HepG2 (cell line): ENCODE data around the gene MICOS13. TPM values are rescaled to one million over a fixed set of nuclear protein-coding genes. Genes with fewer than 3 reads are reported as not detected.

Experiments used
- CBX2 ChIP-seq, 2 experiments: fragments of 200-600 bp in 1 of 2; sonication (generic); formaldehyde crosslinking in 1 of 2; IDR thresholded peaks; 2 replicates each; pipeline versions ENCODE4 v1.7.0 to v1.8.1; 2018 to 2022; ENCODE audit warnings: low read depth in 2 of 2, low read length in 1 of 2, mild to moderate bottlenecking in 1 of 2, missing genetic modification reagents in 1 of 2
- ETV5 ChIP-seq: IDR thresholded peaks from 2 replicates; pipeline ENCODE4 v1.6.1; 2018; ENCODE audit warnings: missing biosample characterization, missing genetic modification reagents, inconsistent platforms, borderline replicate concordance
- HNRNPK ChIP-seq: fragments of 200-400 bp; formaldehyde crosslinking; IDR thresholded peaks from 2 replicates; pipeline ENCODE4 v1.6.1; 2018; ENCODE audit warnings: low read length, low read depth, moderate library complexity, mild to moderate bottlenecking; ENCODE audit not compliant: poor library complexity, severe bottlenecking
- IKZF4 ChIP-seq: sonication (generic); formaldehyde crosslinking; IDR thresholded peaks from 2 replicates; pipeline ENCODE4 v1.5.1; 2020; ENCODE audit warnings: borderline replicate concordance, mild to moderate bottlenecking, low read depth, missing genetic modification reagents; ENCODE audit errors: not compliant biosample characterization
- MIER2 ChIP-seq: IDR thresholded peaks from 2 replicates; pipeline ENCODE4 v1.6.1; 2016; ENCODE audit warnings: missing biosample characterization, missing genetic modification reagents
- MTA3 ChIP-seq: sonication (generic); formaldehyde crosslinking; IDR thresholded peaks from 2 replicates; pipeline ENCODE4 v1.4.0; 2020; ENCODE audit warnings: missing genetic modification reagents
- MTF1 ChIP-seq: sonication (generic); formaldehyde crosslinking; IDR thresholded peaks from 2 replicates; pipeline ENCODE4 v1.5.0; 2020; ENCODE audit warnings: missing genetic modification reagents
- MYNN ChIP-seq: sonication (generic); formaldehyde crosslinking; IDR thresholded peaks from 2 replicates; pipeline ENCODE4 v1.4.0; 2020; ENCODE audit warnings: mild to moderate bottlenecking, low read depth, missing genetic modification reagents
- NFE2 ChIP-seq: sonication (generic); formaldehyde crosslinking; IDR thresholded peaks from 2 replicates; pipeline ENCODE4 v1.4.0; 2020; ENCODE audit warnings: missing genetic modification reagents
- PTBP1 ChIP-seq: fragments of 200-400 bp; formaldehyde crosslinking; IDR thresholded peaks from 2 replicates; pipeline ENCODE4 v1.6.1; 2018; ENCODE audit warnings: low read length, low read depth; ENCODE audit not compliant: poor library complexity, severe bottlenecking
- REPIN1 ChIP-seq: sonication (generic); formaldehyde crosslinking; IDR thresholded peaks from 2 replicates; pipeline ENCODE4 v1.8.0; 2022; ENCODE audit warnings: missing genetic modification reagents, low read depth, mild to moderate bottlenecking, borderline replicate concordance
- SKIL ChIP-seq: sonication (generic); formaldehyde crosslinking; IDR thresholded peaks from 2 replicates; pipeline ENCODE4 v1.8.0; 2022; ENCODE audit warnings: missing genetic modification reagents, mild to moderate bottlenecking, moderate library complexity, borderline replicate concordance
- SUZ12 ChIP-seq: fragments of 150-350 bp; IDR thresholded peaks from 2 replicates; pipeline ENCODE4 v1.6.1; 2014; ENCODE audit warnings: low read depth, low read length
- THAP7 ChIP-seq: sonication (generic); formaldehyde crosslinking; IDR thresholded peaks from 2 replicates; pipeline ENCODE4 v1.8.1; 2023; ENCODE audit warnings: mild to moderate bottlenecking, missing genetic modification reagents
- THAP9 ChIP-seq: sonication (generic); formaldehyde crosslinking; IDR thresholded peaks from 2 replicates; pipeline ENCODE4; 2020; ENCODE audit warnings: missing genetic modification reagents, mild to moderate bottlenecking, borderline replicate concordance
- ZNF207 ChIP-seq: fragments of 450-650 bp; IDR thresholded peaks from 2 replicates; pipeline ENCODE4 v1.6.1; 2016; ENCODE audit warnings: antibody characterized with exemption, borderline replicate concordance
- ZNF34 ChIP-seq: sonication (generic); formaldehyde crosslinking; IDR thresholded peaks from 2 replicates; pipeline ENCODE4 v1.4.0; 2020; ENCODE audit warnings: mild to moderate bottlenecking, missing genetic modification reagents, borderline replicate concordance
- ZNF441 ChIP-seq: sonication (generic); formaldehyde crosslinking; IDR thresholded peaks from 2 replicates; pipeline ENCODE4 v1.7.0; 2021; ENCODE audit warnings: missing genetic modification reagents, borderline replicate concordance
- ZNF543 ChIP-seq: sonication (generic); formaldehyde crosslinking; IDR thresholded peaks from 2 replicates; pipeline ENCODE4 v1.4.0; 2020; ENCODE audit warnings: mild to moderate bottlenecking, missing genetic modification reagents
- ZNF607 ChIP-seq: sonication (generic); formaldehyde crosslinking; IDR thresholded peaks from 2 replicates; pipeline ENCODE4 v1.5.1; 2020; ENCODE audit warnings: missing genetic modification reagents, mild to moderate bottlenecking, borderline replicate concordance
- ZNF704 ChIP-seq: sonication (generic); formaldehyde crosslinking; IDR thresholded peaks from 2 replicates; pipeline ENCODE4 v1.8.1; 2023; ENCODE audit warnings: mild to moderate bottlenecking, inconsistent platforms, moderate library complexity, missing genetic modification reagents, borderline replicate concordance
- polyA plus RNA-seq, 8 experiments: library from polyadenylated mRNA; depleted of rRNA in 3 of 8; stranded (reverse) in 7 of 8; unstranded in 1 of 8; fragments of >200 nt; fragmentation: Illumina TruSeq in 4 of 8; extraction: Trizol in 4 of 8; gene quantifications; 2 replicates each; pipeline versions ENCODE4 v1.2.1 to v1.2.3, GENCODE V29; 2011 to 2016; ENCODE audit warnings: low read depth in 4 of 8, missing spikeins in 1 of 8, mixed read lengths in 1 of 8; ENCODE audit not compliant: insufficient read depth in 1 of 8
- total RNA-seq, 5 experiments: library from RNA; depleted of rRNA; stranded (reverse); fragments of >200 nt; fragmentation: Illumina TruSeq; extraction: Trizol; gene quantifications; 2 replicates each; pipeline ENCODE4 v1.2.3, GENCODE V29; 2016; ENCODE audit warnings: low read depth in 1 of 5

The MICOS13 gene
- total and polyA plus RNA-seq, 2 of the 13 experiments (the other 11 are each of a cell fraction or from before 2014, with no cell fraction given): 28.8 to 35.4 TPM

GRCh38 chr19:5690125-5690954, 10.0 kb upstream of the MICOS13 start, which contains the start of gene RPL36 (continued):
- TF ChIP-seq SKIL (CRISPR knock-in tag) (peak; percentile 28; the same call in 1 of the 2 replicates), IKZF4 (peak; percentile 61), THAP9 (CRISPR knock-in tag) (peak; percentile 100), REPIN1 (CRISPR knock-in tag) (peak; percentile 60; the same call in 1 of the 2 replicates), ZNF441 (CRISPR knock-in tag) (no peak), ZNF34 (CRISPR knock-in tag) (peak; percentile 90; the same call in 1 of the 2 replicates), ZNF207 (no peak), MTA3 (CRISPR knock-in tag) (no peak), ZNF704 (peak; percentile 78; the same call in 1 of the 2 replicates), SUZ12 (no peak), ZNF607 (CRISPR knock-in tag) (peak; percentile 73; the same call in 1 of the 2 replicates), CBX2 (IDR thresholded peaks at IDR 0.05; ENCODE audit: low read depth, low read length) (no peak), CBX2 (CRISPR knock-in tag; IDR thresholded peaks at IDR 0.05; ENCODE audit: low read depth) (peak; percentile 50; the same call in 1 of the 2 replicates), HNRNPK (no peak), THAP7 (CRISPR knock-in tag) (no peak), ETV5 (CRISPR knock-in tag) (peak; percentile 64), PTBP1 (peak; percentile 51), MTF1 (CRISPR knock-in tag) (no peak), NFE2 (CRISPR knock-in tag) (no peak), MIER2 (no peak), MYNN (no peak), ZNF543 (CRISPR knock-in tag) (peak; percentile 95)
